Astrocyte of the spinal cord (primary cell): Measurements from ENCODE around the gene CPA4.

Experiments used
- DNase-seq: peaks from one replicate; pipeline ENCODE4 v3.0.0; 2011; ENCODE audit warnings: low read depth, low spot score
- H3K4me3 ChIP-seq: 2 replicates; pipeline ENCODE4 v1.5.1; 2011; ENCODE audit warnings: low read depth, mild to moderate bottlenecking, low read length, moderate library complexity
- CTCF ChIP-seq: IDR thresholded peaks from 2 replicates; pipeline ENCODE4 v1.5.1; 2012; ENCODE audit warnings: low read depth, mild to moderate bottlenecking, low read length, inconsistent platforms
- in situ Hi-C: cut with HindIII; loops from 2 replicates; pipeline ENCODE4 v1.10.0; 2017; ENCODE audit warnings: low sequenced_read_pairs

Gene CPA4

GRCh38 chr7:130367836-130368746 is 75.1 kb downstream of the CPA4 start:
- in situ Hi-C loops, result no loop called here
- H3K4me3 ChIP-seq, result no peak overlapping the region
- no peak for TF ChIP-seq CTCF
- DNase-seq, result no peak

GRCh38 chr7:130369110-130369711 is 76.2 kb downstream of the CPA4 start:
- DNase-seq, result no peak
- no peak overlapping the region for H3K4me3 ChIP-seq
- no peak for TF ChIP-seq CTCF
- in situ Hi-C loops, result no loop called here

- in situ Hi-C loops, result no loop called here
- no peak for DNase-seq
- TF ChIP-seq CTCF, result no peak
- no peak overlapping the region for H3K4me3 ChIP-seq
Measured at GRCh38 chr7:130369831-130370550, 77.0 kb downstream of the CPA4 start.

GRCh38 chr7:130371046-130371445 is 78.1 kb downstream of the CPA4 start:
- in situ Hi-C loops, result no loop called here
- H3K4me3 ChIP-seq, result no peak overlapping the region
- no peak for TF ChIP-seq CTCF
- no peak for DNase-seq

- DNase-seq, result no peak
- in situ Hi-C loops, result no loop called here
- no peak overlapping the region for H3K4me3 ChIP-seq
- TF ChIP-seq CTCF, result no peak
Measured at GRCh38 chr7:130372402-130373165, 79.6 kb downstream of the CPA4 start.
